Measurements from ENCODE around the gene CDKAL1. TPM values are rescaled to one million over a fixed set of nuclear protein-coding genes. Genes with fewer than 3 reads are reported as not detected.

The CDKAL1 gene
- total RNA-seq, 1 donor from 2014 or later, result 39.6 TPM

- DNase-seq (ENCODE audit: low spot score), result no peak
- peaks cover 4% of the 10 kb centered on the region for H3K27me3 Mint-ChIP-seq (ENCODE audit: insufficient read depth, low read depth)
- Histone ChIP-seq H3K27ac (no peak overlapping the region), H2AFZ (replicated peaks) (no peak overlapping the region), H3K4me1 (peaks cover 7% of the 10 kb centered on the region), H3K36me3 (no peaks in the 10 kb centered on the region), H3K4me3 (no peak overlapping the region), H4K20me1 (ENCODE audit: low read depth) (no peaks in the 10 kb centered on the region), H3K4me2 (no peak overlapping the region), H3K9me3 (ENCODE audit: low read depth) (no peaks in the 10 kb centered on the region), H3F3A (ENCODE audit: low read depth) (no peaks in the 10 kb centered on the region), H3K27me3 (no peaks in the 10 kb centered on the region), H3K79me2 (ENCODE audit: low read depth) (no peaks in the 10 kb centered on the region), H3K9ac (no peak overlapping the region)
- TF ChIP-seq EZH2phosphoT487 (IDR thresholded peaks at IDR 0.05) (no peak), EZH2 (IDR thresholded peaks at IDR 0.05) (no peak), CTCF (IDR thresholded peaks at IDR 0.05) (no peak)
- no peaks in the 10 kb centered on the region for H3K9me3 Mint-ChIP-seq
- H3K4me3 Mint-ChIP-seq, result no peak overlapping the region
- H3K27ac Mint-ChIP-seq, result no peak overlapping the region
- peaks cover 29% of the 10 kb centered on the region for H3K4me1 Mint-ChIP-seq
- peaks cover 3% of the 10 kb centered on the region for H3K36me3 Mint-ChIP-seq
Measured at GRCh38 chr6:21161707-21162106, 627.5 kb downstream of the CDKAL1 start.

- Histone ChIP-seq H3K9me3 (ENCODE audit: low read depth) (no peaks in the 10 kb centered on the region), H3K27me3 (no peaks in the 10 kb centered on the region), H3K4me3 (no peak overlapping the region), H4K20me1 (ENCODE audit: low read depth) (no peaks in the 10 kb centered on the region), H3K4me2 (no peak overlapping the region), H3K4me1 (peaks cover 2% of the 10 kb centered on the region), H2AFZ (replicated peaks) (no peak overlapping the region), H3K27ac (no peak overlapping the region), H3K36me3 (no peaks in the 10 kb centered on the region), H3K79me2 (ENCODE audit: low read depth) (no peaks in the 10 kb centered on the region), H3K9ac (no peak overlapping the region), H3F3A (ENCODE audit: low read depth) (no peaks in the 10 kb centered on the region)
- Mint-ChIP-seq H3K4me3 (no peak overlapping the region), H3K4me1 (peaks cover 23% of the 10 kb centered on the region), H3K27ac (no peak overlapping the region), H3K9me3 (no peaks in the 10 kb centered on the region), H3K36me3 (peaks cover 3% of the 10 kb centered on the region), H3K27me3 (ENCODE audit: insufficient read depth, low read depth) (peaks cover 4% of the 10 kb centered on the region)
- no peak for TF ChIP-seq EZH2phosphoT487 (IDR thresholded peaks at IDR 0.05)
- TF ChIP-seq EZH2 (IDR thresholded peaks at IDR 0.05), result no peak
- no peak for TF ChIP-seq CTCF (IDR thresholded peaks at IDR 0.05)
- no peak for DNase-seq (ENCODE audit: low spot score)
Measured at GRCh38 chr6:21163110-21163837, 629.0 kb downstream of the CDKAL1 start.

- Histone ChIP-seq H3K36me3 (no peaks in the 10 kb centered on the region), H3K4me2 (no peak overlapping the region), H2AFZ (replicated peaks) (no peak overlapping the region), H3F3A (ENCODE audit: low read depth) (no peaks in the 10 kb centered on the region), H3K27ac (no peak overlapping the region), H3K4me1 (no peaks in the 10 kb centered on the region), H4K20me1 (ENCODE audit: low read depth) (no peaks in the 10 kb centered on the region), H3K9me3 (ENCODE audit: low read depth) (no peaks in the 10 kb centered on the region), H3K79me2 (ENCODE audit: low read depth) (no peaks in the 10 kb centered on the region), H3K9ac (no peak overlapping the region), H3K27me3 (no peaks in the 10 kb centered on the region), H3K4me3 (no peak overlapping the region)
- Mint-ChIP-seq H3K9me3 (no peaks in the 10 kb centered on the region), H3K4me1 (peaks cover 21% of the 10 kb centered on the region), H3K4me3 (no peak overlapping the region), H3K27me3 (ENCODE audit: insufficient read depth, low read depth) (peaks cover 4% of the 10 kb centered on the region), H3K27ac (no peak overlapping the region), H3K36me3 (peaks cover 3% of the 10 kb centered on the region)
- TF ChIP-seq CTCF (IDR thresholded peaks at IDR 0.05), result no peak
- no peak for TF ChIP-seq EZH2 (IDR thresholded peaks at IDR 0.05)
- TF ChIP-seq EZH2phosphoT487 (IDR thresholded peaks at IDR 0.05), result no peak
- DNase-seq (ENCODE audit: low spot score), result no peak
Measured at GRCh38 chr6:21163838-21164180, 629.6 kb downstream of the CDKAL1 start.

All from neural progenitor cell (in vitro differentiated cells).